HG02642 (cell line): ENCODE data around the gene JPT2.
A peak's percentile ranks its signal among the peaks of the same experiment; 100 is the strongest.

Source experiments
- ATAC-seq: cut with Tn5 transposase; IDR thresholded peaks from one replicate; pipeline ENCODE4 v1.9.1; 2021; ENCODE audit warnings: mild to moderate bottlenecking; ENCODE audit not compliant: unreplicated experiment, poor library complexity

JPT2 gene

GRCh38 chr16:1673424-1674151, 4.5 kb upstream of the JPT2 start:
- no peak for ATAC-seq

- ATAC-seq: no peak
Observed at GRCh38 chr16:1674306-1674705, 3.8 kb upstream of the JPT2 start.

GRCh38 chr16:1674751-1675664, 3.1 kb upstream of the JPT2 start:
- ATAC-seq: no peak

GRCh38 chr16:1676661-1677060, 1.4 kb upstream of the JPT2 start:
- ATAC-seq: no peak

- no peak for ATAC-seq
Observed at GRCh38 chr16:1677339-1677738, 740 bp upstream of the JPT2 start.

- ATAC-seq: peak; percentile 14
Observed at GRCh38 chr16:1678500-1679098, 520 bp downstream of the JPT2 start.

- no peak for ATAC-seq
Observed at GRCh38 chr16:1680361-1680760, 2.3 kb downstream of the JPT2 start.

- ATAC-seq: no peak
Observed at GRCh38 chr16:1681032-1681431, 3.0 kb downstream of the JPT2 start.

- no peak for ATAC-seq
Observed at GRCh38 chr16:1687427-1688316, 9.6 kb downstream of the JPT2 start.

- no peak for ATAC-seq
Observed at GRCh38 chr16:1688807-1689560, 10.9 kb downstream of the JPT2 start.

- ATAC-seq: no peak
Observed at GRCh38 chr16:1689853-1690252, 11.8 kb downstream of the JPT2 start.

GRCh38 chr16:1690810-1691209, 12.7 kb downstream of the JPT2 start:
- no peak for ATAC-seq

- no peak for ATAC-seq
Observed at GRCh38 chr16:1691276-1691675, 13.2 kb downstream of the JPT2 start.

GRCh38 chr16:1691956-1692355, 13.9 kb downstream of the JPT2 start:
- ATAC-seq: no peak

- ATAC-seq: no peak
Observed at GRCh38 chr16:1696863-1697262, 18.8 kb downstream of the JPT2 start.

GRCh38 chr16:1698680-1699079, 20.6 kb downstream of the JPT2 start:
- ATAC-seq: no peak

GRCh38 chr16:1700246-1700645, 22.2 kb downstream of the JPT2 start:
- ATAC-seq: no peak

- ATAC-seq: no peak
Observed at GRCh38 chr16:1701216-1701878, 23.3 kb downstream of the JPT2 start.

- ATAC-seq: peak; percentile 1
Observed at GRCh38 chr16:1705324-1705687, 27.2 kb downstream of the JPT2 start.
